HepG2 (cell line): ENCODE results near the gene PIK3CB. TPM values are rescaled to one million over a fixed set of nuclear protein-coding genes. Genes with fewer than 3 reads are reported as not detected.

Experiments used
- NCOR1 ChIP-seq: fragments of 200-600 bp; sonication (generic); IDR thresholded peaks from 2 replicates; pipeline ENCODE4 v1.7.0; 2017; ENCODE audit warnings: antibody characterized with exemption, low read length, borderline replicate concordance
- THAP11 ChIP-seq: IDR thresholded peaks from 2 replicates; pipeline ENCODE4 v1.6.1; 2016; ENCODE audit warnings: missing biosample characterization, missing genetic modification reagents
- U2AF1 ChIP-seq: fragments of 200-400 bp; formaldehyde crosslinking; optimal IDR thresholded peaks from 2 replicates; pipeline ENCODE3; 2017; ENCODE audit warnings: mild to moderate bottlenecking, low read depth, low read length
- ZNF451 ChIP-seq: sonication (generic); formaldehyde crosslinking; IDR thresholded peaks from 2 replicates; pipeline ENCODE4 v1.5.0; 2020; ENCODE audit warnings: mild to moderate bottlenecking, missing genetic modification reagents
- ZNF501 ChIP-seq: sonication (generic); formaldehyde crosslinking; IDR thresholded peaks from 2 replicates; pipeline ENCODE4 v1.5.1; 2020; ENCODE audit warnings: mild to moderate bottlenecking, moderate library complexity, missing genetic modification reagents
- polyA plus RNA-seq, 8 experiments: library from polyadenylated mRNA; depleted of rRNA in 3 of 8; stranded (reverse) in 7 of 8; unstranded in 1 of 8; fragments of >200 nt; fragmentation: Illumina TruSeq in 4 of 8; extraction: Trizol in 4 of 8; gene quantifications; 2 replicates each; pipeline versions ENCODE4 v1.2.1 to v1.2.3, GENCODE V29; 2011 to 2016; ENCODE audit warnings: low read depth in 4 of 8, missing spikeins in 1 of 8, mixed read lengths in 1 of 8; ENCODE audit not compliant: insufficient read depth in 1 of 8
- total RNA-seq, 5 experiments: library from RNA; depleted of rRNA; stranded (reverse); fragments of >200 nt; fragmentation: Illumina TruSeq; extraction: Trizol; gene quantifications; 2 replicates each; pipeline ENCODE4 v1.2.3, GENCODE V29; 2016; ENCODE audit warnings: low read depth in 1 of 5
- TF ChIP-seq, protein P1 (sequence below): sonication (generic); formaldehyde crosslinking; IDR thresholded peaks from 2 replicates; pipeline ENCODE4 v1.5.0; 2020; ENCODE audit warnings: mild to moderate bottlenecking, missing genetic modification reagents
- TF ChIP-seq, protein P2 (sequence below): sonication (generic); formaldehyde crosslinking; IDR thresholded peaks from 2 replicates; pipeline ENCODE4 v1.8.0; 2022; ENCODE audit warnings: mild to moderate bottlenecking, missing genetic modification reagents
- TF ChIP-seq, protein P3 (sequence below): sonication (generic); formaldehyde crosslinking; IDR thresholded peaks from 2 replicates; pipeline ENCODE4 v1.4.0; 2020; ENCODE audit warnings: missing genetic modification reagents
- TF ChIP-seq, protein P4 (sequence below): sonication (generic); formaldehyde crosslinking; conservative IDR thresholded peaks from 2 replicates; pipeline ENCODE4 v1.4.0; 2020; ENCODE audit warnings: missing genetic modification reagents
- TF ChIP-seq, protein P5 (sequence below): sonication (generic); formaldehyde crosslinking; IDR thresholded peaks from 2 replicates; pipeline ENCODE4 v1.4.0; 2020; ENCODE audit warnings: missing genetic modification reagents
- TF ChIP-seq, protein P6 (sequence below): sonication (generic); formaldehyde crosslinking; IDR thresholded peaks from 2 replicates; pipeline ENCODE4 v1.4.0; 2020; ENCODE audit warnings: mild to moderate bottlenecking, missing genetic modification reagents

The PIK3CB gene
- total and polyA plus RNA-seq, 2 of the 13 experiments (the other 11 are each of a cell fraction or from before 2014, with no cell fraction given) = 6.6 to 18.7 TPM

DNA sequence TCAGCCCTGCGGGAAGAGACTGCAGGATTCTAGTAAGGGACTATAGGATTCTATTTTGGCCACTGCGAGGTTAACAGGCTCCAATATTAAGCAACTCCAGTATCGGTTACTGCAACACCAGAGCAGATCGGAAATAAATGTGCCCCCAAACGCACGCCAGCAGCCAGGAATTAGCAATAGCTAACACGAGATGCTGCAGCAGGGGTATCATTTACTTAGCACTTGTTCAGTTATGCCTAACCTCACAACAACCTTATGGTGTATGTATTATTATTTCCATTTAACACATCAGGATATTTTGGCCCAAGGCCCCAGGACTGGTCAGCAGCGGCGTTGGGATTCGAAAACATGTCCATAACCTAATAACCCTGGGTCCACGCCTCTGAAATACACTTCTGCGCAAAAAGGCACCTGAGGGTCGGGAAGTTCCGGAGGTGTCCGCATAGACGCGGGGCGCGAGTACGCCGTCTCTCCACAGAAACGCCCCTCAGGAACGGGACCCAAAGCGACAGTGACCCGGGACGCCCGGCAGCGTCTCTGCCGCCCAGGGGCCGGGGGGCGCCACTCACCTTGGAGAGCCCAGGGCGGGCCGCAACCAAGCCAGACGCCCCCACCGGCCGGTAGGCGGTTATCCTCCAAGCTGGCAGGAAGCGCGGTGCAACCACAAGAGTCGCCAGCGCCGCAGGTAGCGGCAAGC lies 681 bp downstream of the PIK3CB start (continued):
- TF ChIP-seq, protein P1, sequence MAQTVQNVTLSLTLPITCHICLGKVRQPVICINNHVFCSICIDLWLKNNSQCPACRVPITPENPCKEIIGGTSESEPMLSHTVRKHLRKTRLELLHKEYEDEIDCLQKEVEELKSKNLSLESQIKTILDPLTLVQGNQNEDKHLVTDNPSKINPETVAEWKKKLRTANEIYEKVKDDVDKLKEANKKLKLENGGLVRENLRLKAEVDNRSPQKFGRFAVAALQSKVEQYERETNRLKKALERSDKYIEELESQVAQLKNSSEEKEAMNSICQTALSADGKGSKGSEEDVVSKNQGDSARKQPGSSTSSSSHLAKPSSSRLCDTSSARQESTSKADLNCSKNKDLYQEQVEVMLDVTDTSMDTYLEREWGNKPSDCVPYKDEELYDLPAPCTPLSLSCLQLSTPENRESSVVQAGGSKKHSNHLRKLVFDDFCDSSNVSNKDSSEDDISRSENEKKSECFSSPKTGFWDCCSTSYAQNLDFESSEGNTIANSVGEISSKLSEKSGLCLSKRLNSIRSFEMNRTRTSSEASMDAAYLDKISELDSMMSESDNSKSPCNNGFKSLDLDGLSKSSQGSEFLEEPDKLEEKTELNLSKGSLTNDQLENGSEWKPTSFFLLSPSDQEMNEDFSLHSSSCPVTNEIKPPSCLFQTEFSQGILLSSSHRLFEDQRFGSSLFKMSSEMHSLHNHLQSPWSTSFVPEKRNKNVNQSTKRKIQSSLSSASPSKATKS (CRISPR knock-in tag) = no peak
- TF ChIP-seq, protein P2, sequence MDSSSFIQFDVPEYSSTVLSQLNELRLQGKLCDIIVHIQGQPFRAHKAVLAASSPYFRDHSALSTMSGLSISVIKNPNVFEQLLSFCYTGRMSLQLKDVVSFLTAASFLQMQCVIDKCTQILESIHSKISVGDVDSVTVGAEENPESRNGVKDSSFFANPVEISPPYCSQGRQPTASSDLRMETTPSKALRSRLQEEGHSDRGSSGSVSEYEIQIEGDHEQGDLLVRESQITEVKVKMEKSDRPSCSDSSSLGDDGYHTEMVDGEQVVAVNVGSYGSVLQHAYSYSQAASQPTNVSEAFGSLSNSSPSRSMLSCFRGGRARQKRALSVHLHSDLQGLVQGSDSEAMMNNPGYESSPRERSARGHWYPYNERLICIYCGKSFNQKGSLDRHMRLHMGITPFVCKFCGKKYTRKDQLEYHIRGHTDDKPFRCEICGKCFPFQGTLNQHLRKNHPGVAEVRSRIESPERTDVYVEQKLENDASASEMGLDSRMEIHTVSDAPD (CRISPR knock-in tag) = no peak
- TF ChIP-seq ZNF451 = no peak; the same call in 1 of the 2 replicates
- TF ChIP-seq, protein P3, sequence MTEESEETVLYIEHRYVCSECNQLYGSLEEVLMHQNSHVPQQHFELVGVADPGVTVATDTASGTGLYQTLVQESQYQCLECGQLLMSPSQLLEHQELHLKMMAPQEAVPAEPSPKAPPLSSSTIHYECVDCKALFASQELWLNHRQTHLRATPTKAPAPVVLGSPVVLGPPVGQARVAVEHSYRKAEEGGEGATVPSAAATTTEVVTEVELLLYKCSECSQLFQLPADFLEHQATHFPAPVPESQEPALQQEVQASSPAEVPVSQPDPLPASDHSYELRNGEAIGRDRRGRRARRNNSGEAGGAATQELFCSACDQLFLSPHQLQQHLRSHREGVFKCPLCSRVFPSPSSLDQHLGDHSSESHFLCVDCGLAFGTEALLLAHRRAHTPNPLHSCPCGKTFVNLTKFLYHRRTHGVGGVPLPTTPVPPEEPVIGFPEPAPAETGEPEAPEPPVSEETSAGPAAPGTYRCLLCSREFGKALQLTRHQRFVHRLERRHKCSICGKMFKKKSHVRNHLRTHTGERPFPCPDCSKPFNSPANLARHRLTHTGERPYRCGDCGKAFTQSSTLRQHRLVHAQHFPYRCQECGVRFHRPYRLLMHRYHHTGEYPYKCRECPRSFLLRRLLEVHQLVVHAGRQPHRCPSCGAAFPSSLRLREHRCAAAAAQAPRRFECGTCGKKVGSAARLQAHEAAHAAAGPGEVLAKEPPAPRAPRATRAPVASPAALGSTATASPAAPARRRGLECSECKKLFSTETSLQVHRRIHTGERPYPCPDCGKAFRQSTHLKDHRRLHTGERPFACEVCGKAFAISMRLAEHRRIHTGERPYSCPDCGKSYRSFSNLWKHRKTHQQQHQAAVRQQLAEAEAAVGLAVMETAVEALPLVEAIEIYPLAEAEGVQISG (CRISPR knock-in tag) = no peak; the same call in 1 of the 2 replicates
- no peak for TF ChIP-seq U2AF1
- TF ChIP-seq, protein P4, sequence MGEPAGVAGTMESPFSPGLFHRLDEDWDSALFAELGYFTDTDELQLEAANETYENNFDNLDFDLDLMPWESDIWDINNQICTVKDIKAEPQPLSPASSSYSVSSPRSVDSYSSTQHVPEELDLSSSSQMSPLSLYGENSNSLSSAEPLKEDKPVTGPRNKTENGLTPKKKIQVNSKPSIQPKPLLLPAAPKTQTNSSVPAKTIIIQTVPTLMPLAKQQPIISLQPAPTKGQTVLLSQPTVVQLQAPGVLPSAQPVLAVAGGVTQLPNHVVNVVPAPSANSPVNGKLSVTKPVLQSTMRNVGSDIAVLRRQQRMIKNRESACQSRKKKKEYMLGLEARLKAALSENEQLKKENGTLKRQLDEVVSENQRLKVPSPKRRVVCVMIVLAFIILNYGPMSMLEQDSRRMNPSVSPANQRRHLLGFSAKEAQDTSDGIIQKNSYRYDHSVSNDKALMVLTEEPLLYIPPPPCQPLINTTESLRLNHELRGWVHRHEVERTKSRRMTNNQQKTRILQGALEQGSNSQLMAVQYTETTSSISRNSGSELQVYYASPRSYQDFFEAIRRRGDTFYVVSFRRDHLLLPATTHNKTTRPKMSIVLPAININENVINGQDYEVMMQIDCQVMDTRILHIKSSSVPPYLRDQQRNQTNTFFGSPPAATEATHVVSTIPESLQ (CRISPR knock-in tag) = no peak
- TF ChIP-seq ZNF501 (CRISPR knock-in tag) = peak; percentile 78
- TF ChIP-seq NCOR1 = no peak
- TF ChIP-seq, protein P5, sequence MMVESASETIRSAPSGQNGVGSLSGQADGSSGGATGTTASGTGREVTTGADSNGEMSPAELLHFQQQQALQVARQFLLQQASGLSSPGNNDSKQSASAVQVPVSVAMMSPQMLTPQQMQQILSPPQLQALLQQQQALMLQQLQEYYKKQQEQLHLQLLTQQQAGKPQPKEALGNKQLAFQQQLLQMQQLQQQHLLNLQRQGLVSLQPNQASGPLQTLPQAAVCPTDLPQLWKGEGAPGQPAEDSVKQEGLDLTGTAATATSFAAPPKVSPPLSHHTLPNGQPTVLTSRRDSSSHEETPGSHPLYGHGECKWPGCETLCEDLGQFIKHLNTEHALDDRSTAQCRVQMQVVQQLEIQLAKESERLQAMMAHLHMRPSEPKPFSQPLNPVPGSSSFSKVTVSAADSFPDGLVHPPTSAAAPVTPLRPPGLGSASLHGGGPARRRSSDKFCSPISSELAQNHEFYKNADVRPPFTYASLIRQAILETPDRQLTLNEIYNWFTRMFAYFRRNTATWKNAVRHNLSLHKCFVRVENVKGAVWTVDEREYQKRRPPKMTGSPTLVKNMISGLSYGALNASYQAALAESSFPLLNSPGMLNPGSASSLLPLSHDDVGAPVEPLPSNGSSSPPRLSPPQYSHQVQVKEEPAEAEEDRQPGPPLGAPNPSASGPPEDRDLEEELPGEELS (CRISPR knock-in tag) = no peak; the same call in 1 of the 2 replicates
- no peak; the same call in 1 of the 2 replicates for TF ChIP-seq THAP11 (CRISPR knock-in tag)
- TF ChIP-seq, protein P6, sequence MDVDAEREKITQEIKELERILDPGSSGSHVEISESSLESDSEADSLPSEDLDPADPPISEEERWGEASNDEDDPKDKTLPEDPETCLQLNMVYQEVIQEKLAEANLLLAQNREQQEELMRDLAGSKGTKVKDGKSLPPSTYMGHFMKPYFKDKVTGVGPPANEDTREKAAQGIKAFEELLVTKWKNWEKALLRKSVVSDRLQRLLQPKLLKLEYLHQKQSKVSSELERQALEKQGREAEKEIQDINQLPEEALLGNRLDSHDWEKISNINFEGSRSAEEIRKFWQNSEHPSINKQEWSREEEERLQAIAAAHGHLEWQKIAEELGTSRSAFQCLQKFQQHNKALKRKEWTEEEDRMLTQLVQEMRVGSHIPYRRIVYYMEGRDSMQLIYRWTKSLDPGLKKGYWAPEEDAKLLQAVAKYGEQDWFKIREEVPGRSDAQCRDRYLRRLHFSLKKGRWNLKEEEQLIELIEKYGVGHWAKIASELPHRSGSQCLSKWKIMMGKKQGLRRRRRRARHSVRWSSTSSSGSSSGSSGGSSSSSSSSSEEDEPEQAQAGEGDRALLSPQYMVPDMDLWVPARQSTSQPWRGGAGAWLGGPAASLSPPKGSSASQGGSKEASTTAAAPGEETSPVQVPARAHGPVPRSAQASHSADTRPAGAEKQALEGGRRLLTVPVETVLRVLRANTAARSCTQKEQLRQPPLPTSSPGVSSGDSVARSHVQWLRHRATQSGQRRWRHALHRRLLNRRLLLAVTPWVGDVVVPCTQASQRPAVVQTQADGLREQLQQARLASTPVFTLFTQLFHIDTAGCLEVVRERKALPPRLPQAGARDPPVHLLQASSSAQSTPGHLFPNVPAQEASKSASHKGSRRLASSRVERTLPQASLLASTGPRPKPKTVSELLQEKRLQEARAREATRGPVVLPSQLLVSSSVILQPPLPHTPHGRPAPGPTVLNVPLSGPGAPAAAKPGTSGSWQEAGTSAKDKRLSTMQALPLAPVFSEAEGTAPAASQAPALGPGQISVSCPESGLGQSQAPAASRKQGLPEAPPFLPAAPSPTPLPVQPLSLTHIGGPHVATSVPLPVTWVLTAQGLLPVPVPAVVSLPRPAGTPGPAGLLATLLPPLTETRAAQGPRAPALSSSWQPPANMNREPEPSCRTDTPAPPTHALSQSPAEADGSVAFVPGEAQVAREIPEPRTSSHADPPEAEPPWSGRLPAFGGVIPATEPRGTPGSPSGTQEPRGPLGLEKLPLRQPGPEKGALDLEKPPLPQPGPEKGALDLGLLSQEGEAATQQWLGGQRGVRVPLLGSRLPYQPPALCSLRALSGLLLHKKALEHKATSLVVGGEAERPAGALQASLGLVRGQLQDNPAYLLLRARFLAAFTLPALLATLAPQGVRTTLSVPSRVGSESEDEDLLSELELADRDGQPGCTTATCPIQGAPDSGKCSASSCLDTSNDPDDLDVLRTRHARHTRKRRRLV (CRISPR knock-in tag) = 0 out of 2 replicates have a peak, but pooled peaks have one; percentile 33
